ENCODE results near the gene RNF149. TPM values are rescaled to one million over a fixed set of nuclear protein-coding genes. Genes with fewer than 3 reads are reported as not detected.

The RNF149 gene
- total RNA-seq, 1 experiment from 2014 or later, result 40.2 TPM

DNA sequence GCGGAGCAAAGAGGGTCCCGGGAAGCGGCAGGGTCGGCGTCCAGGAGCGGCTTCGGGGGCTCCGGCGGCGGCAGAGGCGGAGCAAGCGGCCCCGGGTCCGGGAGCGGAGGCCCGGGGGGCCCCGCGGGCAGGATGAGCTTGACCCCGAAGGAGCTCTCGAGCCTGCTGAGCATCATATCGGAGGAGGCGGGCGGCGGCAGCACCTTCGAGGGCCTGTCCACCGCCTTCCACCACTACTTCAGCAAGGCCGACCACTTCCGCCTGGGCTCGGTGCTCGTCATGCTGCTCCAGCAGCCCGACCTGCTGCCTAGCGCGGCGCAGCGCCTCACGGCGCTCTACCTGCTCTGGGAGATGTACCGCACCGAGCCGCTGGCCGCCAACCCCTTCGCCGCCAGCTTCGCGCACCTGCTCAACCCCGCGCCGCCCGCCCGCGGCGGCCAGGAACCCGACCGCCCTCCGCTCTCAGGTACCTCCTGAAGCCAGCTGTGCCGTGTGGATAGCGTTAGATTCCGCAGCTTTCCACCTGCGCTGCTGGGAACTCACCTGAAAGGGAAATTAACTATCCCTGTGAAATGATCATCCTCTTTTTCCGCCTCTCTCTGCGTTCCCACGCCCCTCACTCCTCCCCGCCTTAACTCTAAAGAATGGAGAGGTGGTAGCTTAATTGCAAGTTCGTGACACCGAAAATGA is 55.3 kb downstream of the RNF149 start:
- intact Hi-C loops (cut with micrococcal nuclease), result loop anchor here (5.0 kb wide), 2 partner anchors 134 to 646 kb away; partner anchors contain the start of gene CREG2
- H3K27ac ChIP-seq (ENCODE audit: low read depth, low read length), result peak overlapping the region; percentile 90
- TF ChIP-seq RAD21 (IDR thresholded peaks at IDR 0.05; ENCODE audit: low read depth), result no peak
- peak; percentile 24; the same call in 1 of the 2 replicates for TF ChIP-seq SIN3A (IDR thresholded peaks at IDR 0.05; ENCODE audit: low read depth)
- TF ChIP-seq ZFX (IDR thresholded peaks at IDR 0.05), result peak; percentile 96
- RAD21 ChIA-PET (ENCODE audit: low non-redundant PET in 1 of 2, low total read pairs in 2 of 2, uncharacterized antibody in 2 of 2, unreplicated experiment in 2 of 2), result no interaction called here
- BruUV-seq (replicated peaks), result no TSS peak
- no peaks in the 10 kb centered on the region for H3K27me3 ChIP-seq (ENCODE audit: insufficient read depth, low read length)
- H3K79me2 ChIP-seq (ENCODE audit: insufficient read depth, low read length), result peaks cover 49% of the 10 kb centered on the region
- POLR2A ChIA-PET, result interaction anchor here (1.2 to 2.1 kb wide), 2 partner anchors 12 to 48 kb away, joined by 3 to 5 read pairs; no protein-coding TSS in a partner anchor
- no peaks in the 10 kb centered on the region for H4K20me1 ChIP-seq (ENCODE audit: insufficient read depth)
- H2AFZ ChIP-seq (ENCODE audit: low read depth, low read length, poor library complexity, severe bottlenecking), result no peak overlapping the region
- CTCF ChIA-PET, result interaction anchor here (0.6 to 1.5 kb wide), 4 partner anchors 13 to 215 kb away, joined by 3 to 8 read pairs (median 4); no protein-coding TSS in a partner anchor
- peaks cover 21 to 53% of the 10 kb centered on the region in 2 experiments for H3K4me1 ChIP-seq (ENCODE audit: control insufficient read depth in 1 of 2, insufficient read depth in 2 of 2, low read length in 2 of 2)
- ATAC-seq (peak; percentile 32), DNase-seq (ENCODE audit: low read depth, low spot score) (no peak)
- H3K4me2 ChIP-seq (ENCODE audit: low read length), result peak overlapping the region; percentile 97
- H3K4me3 ChIP-seq (replicated peaks in 1 of 2; ENCODE audit: low read depth in 1 of 2, low read length in 2 of 2), result peak overlapping the region; percentile 84 to 91
- H3K9me3 ChIP-seq (ENCODE audit: control insufficient read depth in 1 of 2, insufficient read depth in 1 of 2, low read depth in 1 of 2, low read length in 2 of 2), result no peaks in the 10 kb centered on the region
- H3K9ac ChIP-seq (ENCODE audit: low read length), result peak overlapping the region; percentile 87
- H3K9me2 ChIP-seq (ENCODE audit: insufficient read depth), result no peaks in the 10 kb centered on the region
- H3K36me3 ChIP-seq (ENCODE audit: control insufficient read depth in 1 of 2, insufficient read depth in 2 of 2, low read length in 2 of 2), result 0 out of 4 replicates have a peak, but pooled peaks cover 2 to 3% of the 10 kb centered on the region in 2 experiments

DNA sequence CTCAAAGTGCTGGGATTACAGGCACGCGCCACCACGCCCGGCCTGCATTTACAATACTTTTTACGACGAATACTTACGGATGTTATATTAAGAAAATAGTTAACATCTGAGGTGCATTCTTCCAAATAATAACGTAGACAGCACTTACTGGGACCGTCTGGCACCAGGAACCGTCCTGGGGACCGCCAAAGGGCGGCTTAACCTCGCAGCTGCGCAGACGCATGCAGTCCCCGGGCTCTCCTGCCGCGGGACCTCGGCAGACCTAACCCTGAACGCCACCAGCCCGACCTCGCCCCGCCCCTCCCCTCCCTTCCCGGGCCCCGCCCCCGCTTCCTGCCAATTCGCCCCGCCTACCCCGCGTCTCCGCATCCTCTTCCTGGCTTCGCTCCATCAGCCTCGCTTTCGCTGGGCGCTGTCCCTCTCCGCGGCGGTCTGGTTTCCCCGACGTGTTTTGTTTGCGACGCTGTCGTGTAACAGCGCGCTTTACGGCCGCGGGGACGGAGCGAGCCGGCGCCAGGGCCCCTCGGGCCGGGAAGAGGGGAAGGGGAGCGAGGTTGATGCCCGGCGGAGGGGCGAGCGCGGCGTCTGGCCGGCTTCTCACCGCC is 56.0 kb downstream of the RNF149 start, which contains the start of gene CNOT11:
TSS of gene CNOT11 (plus strand) at position 479 of the 605 bp plus-strand sequence. CDS start at position 558, 79 bp downstream.
- Histone ChIP-seq H3K27ac (ENCODE audit: low read depth, low read length) (peak within 1 kb of the TSS; percentile 90), H3K4me2 (ENCODE audit: low read length) (peak within 1 kb of the TSS; percentile 97), H4K20me1 (ENCODE audit: insufficient read depth) (no peaks in the 10 kb centered on the region), H3K4me1 (ENCODE audit: control insufficient read depth in 1 of 2, insufficient read depth in 2 of 2, low read length in 2 of 2) (peaks cover 21 to 53% of the 10 kb centered on the region in 2 experiments), H3K27me3 (ENCODE audit: insufficient read depth, low read length) (no peaks in the 10 kb centered on the region), H3K36me3 (ENCODE audit: control insufficient read depth in 1 of 2, insufficient read depth in 2 of 2, low read length in 2 of 2) (no peaks in the 10 kb centered on the region), H3K79me2 (ENCODE audit: insufficient read depth, low read length) (peaks cover 43% of the 10 kb centered on the region), H3K9me2 (ENCODE audit: insufficient read depth) (no peaks in the 10 kb centered on the region), H3K4me3 (replicated peaks in 1 of 2; ENCODE audit: low read depth in 1 of 2, low read length in 2 of 2) (peak within 1 kb of the TSS; percentile 84 to 91), H2AFZ (ENCODE audit: low read depth, low read length, poor library complexity, severe bottlenecking) (peak within 1 kb of the TSS; percentile 59), H3K9me3 (ENCODE audit: control insufficient read depth in 1 of 2, insufficient read depth in 1 of 2, low read depth in 1 of 2, low read length in 2 of 2) (no peaks in the 10 kb centered on the region), H3K9ac (ENCODE audit: low read length) (peak within 1 kb of the TSS; percentile 87)
- ChIA-PET POLR2A (interaction anchor here (1.2 to 2.1 kb wide), 2 partner anchors 11 to 47 kb away, joined by 3 to 5 read pairs; no protein-coding TSS in a partner anchor), RAD21 (ENCODE audit: low non-redundant PET in 1 of 2, low total read pairs in 2 of 2, uncharacterized antibody in 2 of 2, unreplicated experiment in 2 of 2) (interaction anchor here in 1 of 2 experiments (0.8 kb wide), 1 partner anchor 658 kb away, joined by 3 read pairs; no protein-coding TSS in a partner anchor), CTCF (interaction anchor here (0.9 to 1.5 kb wide), 6 partner anchors 12 to 658 kb away, joined by 3 to 8 read pairs (median 4); no protein-coding TSS in a partner anchor)
- intact Hi-C loops (cut with micrococcal nuclease), result loop anchor here (1.0 to 5.0 kb wide), 3 partner anchors 135 to 645 kb away; partner anchors contain the start of gene CREG2
- peak; percentile 97 for DNase-seq (ENCODE audit: low read depth, low spot score)
- ATAC-seq, result peak; percentile 90
- BruUV-seq (replicated peaks), result no TSS peak
- TF ChIP-seq SIN3A (IDR thresholded peaks at IDR 0.05; ENCODE audit: low read depth), result peak; percentile 67
- no peak for TF ChIP-seq TCF7L2 (IDR thresholded peaks at IDR 0.05; ENCODE audit: borderline replicate concordance, extremely low read depth, insufficient read depth, insufficient read length)
- TF ChIP-seq EGR1 (IDR thresholded peaks at IDR 0.05; ENCODE audit: low read depth), result peak; percentile 79
- TF ChIP-seq, protein P1, sequence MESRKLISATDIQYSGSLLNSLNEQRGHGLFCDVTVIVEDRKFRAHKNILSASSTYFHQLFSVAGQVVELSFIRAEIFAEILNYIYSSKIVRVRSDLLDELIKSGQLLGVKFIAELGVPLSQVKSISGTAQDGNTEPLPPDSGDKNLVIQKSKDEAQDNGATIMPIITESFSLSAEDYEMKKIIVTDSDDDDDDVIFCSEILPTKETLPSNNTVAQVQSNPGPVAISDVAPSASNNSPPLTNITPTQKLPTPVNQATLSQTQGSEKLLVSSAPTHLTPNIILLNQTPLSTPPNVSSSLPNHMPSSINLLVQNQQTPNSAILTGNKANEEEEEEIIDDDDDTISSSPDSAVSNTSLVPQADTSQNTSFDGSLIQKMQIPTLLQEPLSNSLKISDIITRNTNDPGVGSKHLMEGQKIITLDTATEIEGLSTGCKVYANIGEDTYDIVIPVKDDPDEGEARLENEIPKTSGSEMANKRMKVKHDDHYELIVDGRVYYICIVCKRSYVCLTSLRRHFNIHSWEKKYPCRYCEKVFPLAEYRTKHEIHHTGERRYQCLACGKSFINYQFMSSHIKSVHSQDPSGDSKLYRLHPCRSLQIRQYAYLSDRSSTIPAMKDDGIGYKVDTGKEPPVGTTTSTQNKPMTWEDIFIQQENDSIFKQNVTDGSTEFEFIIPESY (IDR thresholded peaks at IDR 0.05; ENCODE audit: extremely low read depth, insufficient replicate concordance, low read length), result no peak
- peak; percentile 89 for TF ChIP-seq POLR2A (IDR thresholded peaks at IDR 0.05; ENCODE audit: borderline replicate concordance, extremely low read depth, insufficient read depth, insufficient read length)
- TF ChIP-seq, protein P2, sequence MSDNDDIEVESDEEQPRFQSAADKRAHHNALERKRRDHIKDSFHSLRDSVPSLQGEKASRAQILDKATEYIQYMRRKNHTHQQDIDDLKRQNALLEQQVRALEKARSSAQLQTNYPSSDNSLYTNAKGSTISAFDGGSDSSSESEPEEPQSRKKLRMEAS (IDR thresholded peaks at IDR 0.05), result peak; percentile 66
- peak; percentile 65 for TF ChIP-seq YY1 (IDR thresholded peaks at IDR 0.05; ENCODE audit: extremely low read depth, insufficient replicate concordance, low read depth, low read length)
- peak; percentile 95 for TF ChIP-seq POLR2AphosphoS5 (IDR thresholded peaks at IDR 0.05; ENCODE audit: low read depth, low read length)
- TF ChIP-seq SP1 (IDR thresholded peaks at IDR 0.05; ENCODE audit: low read depth), result peak; percentile 68

Data from HCT116 (cell line).